Vagina (tissue), 2 donors: Measurements from ENCODE around the gene KCNG2.

Source experiments
- CTCF ChIP-seq, 3 experiments: fragments of 450-650 bp in 2 of 3; fragments of 200-600 bp in 1 of 3; sonication (generic) in 1 of 3; IDR thresholded peaks; one replicate each; pipeline ENCODE4 v1.5.1; 2017 to 2019; ENCODE audit warnings: antibody characterized with exemption in 3 of 3, mild to moderate bottlenecking in 2 of 3, moderate library complexity in 2 of 3
- POLR2A ChIP-seq, 2 donors: fragments of 450-650 bp; IDR thresholded peaks; one replicate each; pipeline ENCODE4 v1.6.1; 2017; ENCODE audit warnings: antibody characterized with exemption in 2 of 2, mild to moderate bottlenecking in 2 of 2, moderate library complexity in 2 of 2

- no peak for TF ChIP-seq CTCF (IDR thresholded peaks at IDR 0.05)
- no peak for TF ChIP-seq POLR2A (IDR thresholded peaks at IDR 0.05)
These were observed 120.3 kb downstream of the KCNG2 start for GRCh38 chr18:79917853-79918614.
